ENCODE results near the gene TBC1D20.
"Not testable (repeated sequence)": the region's sequence is repeated elsewhere in the genome, so short reads cannot be mapped to it uniquely, and the experiment has no call there.

The TBC1D20 gene

GRCh38 chr20:481167-481566, 18.8 kb upstream of the TBC1D20 start:
- DNase-seq (ENCODE audit: low read depth): no peak
- no peak overlapping the region for H3K4me3 ChIP-seq (ENCODE audit: low read depth, low read length)
- in situ Hi-C loops (cut with HindIII; ENCODE audit: low sequenced_read_pairs): no loop called here
- TF ChIP-seq, protein P1, sequence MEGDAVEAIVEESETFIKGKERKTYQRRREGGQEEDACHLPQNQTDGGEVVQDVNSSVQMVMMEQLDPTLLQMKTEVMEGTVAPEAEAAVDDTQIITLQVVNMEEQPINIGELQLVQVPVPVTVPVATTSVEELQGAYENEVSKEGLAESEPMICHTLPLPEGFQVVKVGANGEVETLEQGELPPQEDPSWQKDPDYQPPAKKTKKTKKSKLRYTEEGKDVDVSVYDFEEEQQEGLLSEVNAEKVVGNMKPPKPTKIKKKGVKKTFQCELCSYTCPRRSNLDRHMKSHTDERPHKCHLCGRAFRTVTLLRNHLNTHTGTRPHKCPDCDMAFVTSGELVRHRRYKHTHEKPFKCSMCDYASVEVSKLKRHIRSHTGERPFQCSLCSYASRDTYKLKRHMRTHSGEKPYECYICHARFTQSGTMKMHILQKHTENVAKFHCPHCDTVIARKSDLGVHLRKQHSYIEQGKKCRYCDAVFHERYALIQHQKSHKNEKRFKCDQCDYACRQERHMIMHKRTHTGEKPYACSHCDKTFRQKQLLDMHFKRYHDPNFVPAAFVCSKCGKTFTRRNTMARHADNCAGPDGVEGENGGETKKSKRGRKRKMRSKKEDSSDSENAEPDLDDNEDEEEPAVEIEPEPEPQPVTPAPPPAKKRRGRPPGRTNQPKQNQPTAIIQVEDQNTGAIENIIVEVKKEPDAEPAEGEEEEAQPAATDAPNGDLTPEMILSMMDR (IDR thresholded peaks at IDR 0.05; ENCODE audit: low read depth, low read length, missing control alignments): no peak

DNA sequence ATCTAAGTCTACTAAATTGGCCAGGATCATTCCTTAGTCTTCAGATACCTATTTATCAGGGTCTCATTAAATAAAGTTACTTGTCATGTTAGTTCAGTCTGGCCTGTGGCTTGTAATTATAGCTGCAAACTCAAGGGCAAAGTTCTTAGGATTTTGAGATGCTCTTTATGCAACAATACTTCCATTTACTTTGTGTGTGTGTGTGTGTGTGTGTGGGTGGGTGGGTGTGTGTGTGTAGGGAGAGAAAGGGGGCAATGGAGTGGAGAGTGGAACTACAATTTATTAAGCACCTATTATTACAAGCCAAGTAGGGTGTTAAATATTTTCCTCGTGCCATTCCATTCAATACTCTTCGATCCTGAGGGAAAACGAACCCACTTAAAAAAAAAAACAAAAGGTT, 17.7 kb upstream of the TBC1D20 start:
- DNase-seq (ENCODE audit: low read depth): no peak
- in situ Hi-C loops (cut with HindIII; ENCODE audit: low sequenced_read_pairs): no loop called here
- TF ChIP-seq, protein P1 (IDR thresholded peaks at IDR 0.05; ENCODE audit: low read depth, low read length, missing control alignments): no peak
- no peak overlapping the region for H3K4me3 ChIP-seq (ENCODE audit: low read depth, low read length)

DNA sequence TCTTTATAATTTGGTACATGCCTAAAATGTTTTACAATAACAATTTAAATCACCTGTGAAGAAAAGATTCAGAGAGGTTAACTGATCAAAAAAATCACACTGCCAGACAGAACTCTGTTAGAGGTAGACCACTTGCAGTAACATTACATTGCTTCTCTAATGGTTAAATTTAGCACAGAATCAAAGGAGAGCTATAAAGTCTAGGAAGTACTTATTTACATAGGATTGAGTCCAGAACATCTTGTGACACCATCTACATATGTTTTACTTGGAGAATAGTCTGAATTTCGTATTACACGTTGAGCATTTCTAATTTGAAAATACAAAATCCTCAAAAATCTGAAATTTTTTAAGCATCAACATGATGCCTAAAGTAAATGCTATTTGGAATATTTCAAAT, 17.2 kb upstream of the TBC1D20 start:
- DNase-seq (ENCODE audit: low read depth): no peak
- in situ Hi-C loops (cut with HindIII; ENCODE audit: low sequenced_read_pairs): loop anchor here (5.0 kb wide), 1 partner anchor 117 kb away; no protein-coding TSS in a partner anchor
- TF ChIP-seq, protein P1 (IDR thresholded peaks at IDR 0.05; ENCODE audit: low read depth, low read length, missing control alignments): no peak
- H3K4me3 ChIP-seq (ENCODE audit: low read depth, low read length): no peak overlapping the region

DNA sequence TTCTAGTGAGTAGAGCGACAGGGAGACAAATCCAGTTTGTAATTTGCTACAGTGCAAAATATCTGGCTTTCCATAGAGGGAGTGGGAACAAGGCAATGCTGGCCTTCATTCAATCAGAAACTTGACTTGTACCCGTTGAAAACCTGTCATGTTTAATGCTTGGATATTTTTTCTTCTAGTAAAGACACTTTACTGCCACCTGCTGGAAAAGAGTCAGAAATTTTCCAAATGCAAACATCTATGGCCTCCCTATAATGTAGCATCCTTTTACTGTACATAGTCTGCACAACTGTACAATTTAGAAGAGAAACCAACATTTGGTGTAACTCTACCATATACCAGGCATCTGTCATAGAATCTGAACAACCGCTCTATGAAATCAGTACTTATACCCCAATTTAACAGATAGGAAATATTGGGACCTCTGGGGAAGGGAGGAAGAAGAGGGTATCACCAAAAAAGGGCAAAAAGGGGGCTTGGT, 16.7 kb upstream of the TBC1D20 start:
- TF ChIP-seq, protein P1 (IDR thresholded peaks at IDR 0.05; ENCODE audit: low read depth, low read length, missing control alignments): peak; percentile 41
- peak; percentile 61 for DNase-seq (ENCODE audit: low read depth)
- no peak overlapping the region for H3K4me3 ChIP-seq (ENCODE audit: low read depth, low read length)
- in situ Hi-C loops (cut with HindIII; ENCODE audit: low sequenced_read_pairs): loop anchor here (5.0 kb wide), 1 partner anchor 117 kb away; no protein-coding TSS in a partner anchor

DNA sequence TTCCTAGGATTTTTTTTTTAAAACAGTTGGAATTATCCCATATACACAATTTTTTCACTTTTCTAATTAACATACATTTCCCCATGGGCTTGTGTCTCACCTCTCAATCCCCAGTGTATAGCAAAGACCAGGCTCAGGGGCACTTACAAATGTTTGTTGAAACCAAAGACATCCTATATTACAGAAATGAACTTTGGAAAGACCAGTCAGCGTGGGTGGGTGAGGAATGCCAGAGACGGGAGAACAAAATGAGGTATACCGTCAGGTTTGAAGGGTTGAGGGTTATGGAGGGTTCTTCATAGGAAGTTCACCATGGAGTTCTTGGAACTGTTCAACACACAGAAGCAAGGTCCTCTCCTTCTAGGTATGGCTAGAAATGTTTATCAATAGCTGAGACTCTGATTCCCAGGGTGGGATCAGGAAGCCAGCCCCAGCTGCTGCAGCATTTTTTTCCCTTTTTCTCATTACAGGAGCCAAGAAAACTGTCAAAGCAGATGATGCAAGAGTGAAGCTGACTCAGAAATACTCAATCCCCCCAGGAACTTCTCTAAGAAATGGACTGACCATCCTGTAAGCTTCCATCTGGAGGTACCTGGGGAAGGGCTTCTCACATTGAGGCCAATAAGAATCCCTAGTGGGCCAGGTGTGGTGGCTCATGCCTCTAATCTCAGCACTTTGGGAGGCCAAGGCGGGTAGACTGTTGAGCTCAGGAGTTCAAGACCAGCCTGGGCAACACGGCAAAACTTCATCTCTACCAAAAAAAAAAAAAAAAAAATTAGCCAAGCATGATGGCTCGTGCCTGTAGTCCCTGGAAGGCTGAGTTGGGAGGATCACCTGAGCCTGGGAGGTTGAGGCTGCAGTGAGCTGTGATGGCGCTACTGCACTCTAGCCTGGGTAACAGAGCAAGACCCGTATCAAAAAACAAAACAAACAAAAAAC, 15.9 kb upstream of the TBC1D20 start:
- DNase-seq (ENCODE audit: low read depth): no peak
- TF ChIP-seq, protein P1 (IDR thresholded peaks at IDR 0.05; ENCODE audit: low read depth, low read length, missing control alignments): no peak
- in situ Hi-C loops (cut with HindIII; ENCODE audit: low sequenced_read_pairs): loop anchor here (5.0 kb wide), 1 partner anchor 116 kb away; no protein-coding TSS in a partner anchor
- H3K4me3 ChIP-seq (ENCODE audit: low read depth, low read length): no peak overlapping the region

- in situ Hi-C loops (cut with HindIII; ENCODE audit: low sequenced_read_pairs): loop anchor here (5.0 kb wide), 1 partner anchor 114 kb away; no protein-coding TSS in a partner anchor
- DNase-seq (ENCODE audit: low read depth); H3K4me3 ChIP-seq (ENCODE audit: low read depth, low read length): not testable (repeated sequence)
These were observed 14.4 kb upstream of the TBC1D20 start for GRCh38 chr20:476561-477249.

Measured in astrocyte of the cerebellum (primary cell).